ENCODE measurements around the gene TWNK.

DNA sequence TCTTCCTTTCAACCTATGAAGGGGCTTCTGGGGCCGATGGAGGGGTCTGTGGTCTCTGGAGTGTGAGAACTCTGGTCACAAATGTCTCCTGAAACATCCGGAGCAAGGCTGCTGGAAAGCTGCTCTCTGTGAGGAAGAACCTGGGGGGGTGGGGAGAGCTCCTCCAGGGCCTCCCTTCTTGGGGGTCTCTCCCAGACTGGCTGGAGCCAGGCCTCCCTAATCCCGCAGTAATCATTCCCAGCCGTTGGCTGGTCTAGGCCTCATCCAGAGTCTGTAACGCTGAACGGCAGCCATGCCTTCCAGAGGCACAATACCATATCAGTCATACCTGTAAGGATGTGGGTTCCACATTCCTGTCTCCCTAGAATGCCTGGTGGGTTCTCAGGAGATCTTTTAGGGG lies 7.8 kb downstream of the TWNK start:
- TF ChIP-seq ZNF558 (tag by site-specific recombination; IDR thresholded peaks at IDR 0.05) (no peak), PBX3 (CRISPR knock-in tag; IDR thresholded peaks at IDR 0.05) (no peak), ZNF274 (IDR thresholded peaks at IDR 0.05; ENCODE audit: low read length) (no peak), ZNF274 (tag by site-specific recombination; IDR thresholded peaks at IDR 0.05; ENCODE audit: borderline replicate concordance) (no peak), ZNF510 (tag by site-specific recombination; IDR thresholded peaks at IDR 0.05; ENCODE audit: insufficient replicate concordance) (no peak), MEIS1 (CRISPR knock-in tag; IDR thresholded peaks at IDR 0.05; ENCODE audit: borderline replicate concordance) (no peak), BCL11B (tag by site-specific recombination; IDR thresholded peaks at IDR 0.05; ENCODE audit: low read depth) (no peak), ZNF37A (tag by site-specific recombination; IDR thresholded peaks at IDR 0.05) (no peak), ZNF830 (tag by site-specific recombination; IDR thresholded peaks at IDR 0.05; ENCODE audit: low read depth) (no peak), PRDM10 (tag by site-specific recombination; IDR thresholded peaks at IDR 0.05) (no peak)
- TF ChIP-seq, protein P1, sequence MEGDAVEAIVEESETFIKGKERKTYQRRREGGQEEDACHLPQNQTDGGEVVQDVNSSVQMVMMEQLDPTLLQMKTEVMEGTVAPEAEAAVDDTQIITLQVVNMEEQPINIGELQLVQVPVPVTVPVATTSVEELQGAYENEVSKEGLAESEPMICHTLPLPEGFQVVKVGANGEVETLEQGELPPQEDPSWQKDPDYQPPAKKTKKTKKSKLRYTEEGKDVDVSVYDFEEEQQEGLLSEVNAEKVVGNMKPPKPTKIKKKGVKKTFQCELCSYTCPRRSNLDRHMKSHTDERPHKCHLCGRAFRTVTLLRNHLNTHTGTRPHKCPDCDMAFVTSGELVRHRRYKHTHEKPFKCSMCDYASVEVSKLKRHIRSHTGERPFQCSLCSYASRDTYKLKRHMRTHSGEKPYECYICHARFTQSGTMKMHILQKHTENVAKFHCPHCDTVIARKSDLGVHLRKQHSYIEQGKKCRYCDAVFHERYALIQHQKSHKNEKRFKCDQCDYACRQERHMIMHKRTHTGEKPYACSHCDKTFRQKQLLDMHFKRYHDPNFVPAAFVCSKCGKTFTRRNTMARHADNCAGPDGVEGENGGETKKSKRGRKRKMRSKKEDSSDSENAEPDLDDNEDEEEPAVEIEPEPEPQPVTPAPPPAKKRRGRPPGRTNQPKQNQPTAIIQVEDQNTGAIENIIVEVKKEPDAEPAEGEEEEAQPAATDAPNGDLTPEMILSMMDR (tag by site-specific recombination; IDR thresholded peaks at IDR 0.05), result no peak
- TF ChIP-seq, protein P2, sequence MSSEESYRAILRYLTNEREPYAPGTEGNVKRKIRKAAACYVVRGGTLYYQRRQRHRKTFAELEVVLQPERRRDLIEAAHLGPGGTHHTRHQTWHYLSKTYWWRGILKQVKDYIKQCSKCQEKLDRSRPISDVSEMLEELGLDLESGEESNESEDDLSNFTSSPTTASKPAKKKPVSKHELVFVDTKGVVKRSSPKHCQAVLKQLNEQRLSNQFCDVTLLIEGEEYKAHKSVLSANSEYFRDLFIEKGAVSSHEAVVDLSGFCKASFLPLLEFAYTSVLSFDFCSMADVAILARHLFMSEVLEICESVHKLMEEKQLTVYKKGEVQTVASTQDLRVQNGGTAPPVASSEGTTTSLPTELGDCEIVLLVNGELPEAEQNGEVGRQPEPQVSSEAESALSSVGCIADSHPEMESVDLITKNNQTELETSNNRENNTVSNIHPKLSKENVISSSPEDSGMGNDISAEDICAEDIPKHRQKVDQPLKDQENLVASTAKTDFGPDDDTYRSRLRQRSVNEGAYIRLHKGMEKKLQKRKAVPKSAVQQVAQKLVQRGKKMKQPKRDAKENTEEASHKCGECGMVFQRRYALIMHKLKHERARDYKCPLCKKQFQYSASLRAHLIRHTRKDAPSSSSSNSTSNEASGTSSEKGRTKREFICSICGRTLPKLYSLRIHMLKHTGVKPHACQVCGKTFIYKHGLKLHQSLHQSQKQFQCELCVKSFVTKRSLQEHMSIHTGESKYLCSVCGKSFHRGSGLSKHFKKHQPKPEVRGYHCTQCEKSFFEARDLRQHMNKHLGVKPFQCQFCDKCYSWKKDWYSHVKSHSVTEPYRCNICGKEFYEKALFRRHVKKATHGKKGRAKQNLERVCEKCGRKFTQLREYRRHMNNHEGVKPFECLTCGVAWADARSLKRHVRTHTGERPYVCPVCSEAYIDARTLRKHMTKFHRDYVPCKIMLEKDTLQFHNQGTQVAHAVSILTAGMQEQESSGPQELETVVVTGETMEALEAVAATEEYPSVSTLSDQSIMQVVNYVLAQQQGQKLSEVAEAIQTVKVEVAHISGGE (tag by site-specific recombination; conservative IDR thresholded peaks at IDR 0.05; ENCODE audit: low read depth), result no peak
- TF ChIP-seq, protein P3, sequence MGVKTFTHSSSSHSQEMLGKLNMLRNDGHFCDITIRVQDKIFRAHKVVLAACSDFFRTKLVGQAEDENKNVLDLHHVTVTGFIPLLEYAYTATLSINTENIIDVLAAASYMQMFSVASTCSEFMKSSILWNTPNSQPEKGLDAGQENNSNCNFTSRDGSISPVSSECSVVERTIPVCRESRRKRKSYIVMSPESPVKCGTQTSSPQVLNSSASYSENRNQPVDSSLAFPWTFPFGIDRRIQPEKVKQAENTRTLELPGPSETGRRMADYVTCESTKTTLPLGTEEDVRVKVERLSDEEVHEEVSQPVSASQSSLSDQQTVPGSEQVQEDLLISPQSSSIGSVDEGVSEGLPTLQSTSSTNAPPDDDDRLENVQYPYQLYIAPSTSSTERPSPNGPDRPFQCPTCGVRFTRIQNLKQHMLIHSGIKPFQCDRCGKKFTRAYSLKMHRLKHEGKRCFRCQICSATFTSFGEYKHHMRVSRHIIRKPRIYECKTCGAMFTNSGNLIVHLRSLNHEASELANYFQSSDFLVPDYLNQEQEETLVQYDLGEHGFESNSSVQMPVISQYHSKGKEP (tag by site-specific recombination; IDR thresholded peaks at IDR 0.05), result no peak
- TF ChIP-seq, protein P4, sequence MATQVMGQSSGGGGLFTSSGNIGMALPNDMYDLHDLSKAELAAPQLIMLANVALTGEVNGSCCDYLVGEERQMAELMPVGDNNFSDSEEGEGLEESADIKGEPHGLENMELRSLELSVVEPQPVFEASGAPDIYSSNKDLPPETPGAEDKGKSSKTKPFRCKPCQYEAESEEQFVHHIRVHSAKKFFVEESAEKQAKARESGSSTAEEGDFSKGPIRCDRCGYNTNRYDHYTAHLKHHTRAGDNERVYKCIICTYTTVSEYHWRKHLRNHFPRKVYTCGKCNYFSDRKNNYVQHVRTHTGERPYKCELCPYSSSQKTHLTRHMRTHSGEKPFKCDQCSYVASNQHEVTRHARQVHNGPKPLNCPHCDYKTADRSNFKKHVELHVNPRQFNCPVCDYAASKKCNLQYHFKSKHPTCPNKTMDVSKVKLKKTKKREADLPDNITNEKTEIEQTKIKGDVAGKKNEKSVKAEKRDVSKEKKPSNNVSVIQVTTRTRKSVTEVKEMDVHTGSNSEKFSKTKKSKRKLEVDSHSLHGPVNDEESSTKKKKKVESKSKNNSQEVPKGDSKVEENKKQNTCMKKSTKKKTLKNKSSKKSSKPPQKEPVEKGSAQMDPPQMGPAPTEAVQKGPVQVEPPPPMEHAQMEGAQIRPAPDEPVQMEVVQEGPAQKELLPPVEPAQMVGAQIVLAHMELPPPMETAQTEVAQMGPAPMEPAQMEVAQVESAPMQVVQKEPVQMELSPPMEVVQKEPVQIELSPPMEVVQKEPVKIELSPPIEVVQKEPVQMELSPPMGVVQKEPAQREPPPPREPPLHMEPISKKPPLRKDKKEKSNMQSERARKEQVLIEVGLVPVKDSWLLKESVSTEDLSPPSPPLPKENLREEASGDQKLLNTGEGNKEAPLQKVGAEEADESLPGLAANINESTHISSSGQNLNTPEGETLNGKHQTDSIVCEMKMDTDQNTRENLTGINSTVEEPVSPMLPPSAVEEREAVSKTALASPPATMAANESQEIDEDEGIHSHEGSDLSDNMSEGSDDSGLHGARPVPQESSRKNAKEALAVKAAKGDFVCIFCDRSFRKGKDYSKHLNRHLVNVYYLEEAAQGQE (tag by site-specific recombination; IDR thresholded peaks at IDR 0.05), result no peak
